GM20431 (cell line): ENCODE data around the gene LSG1.

ENCODE experiments used
- in situ Hi-C: fragments of 300-500 bp; cut with MseI, MboI; formaldehyde crosslinking; loops from one replicate; pipeline ENCODE4 v1.15.0; 2020; ENCODE audit warnings: low sequenced_read_pairs; ENCODE audit not compliant: unreplicated experiment

The LSG1 gene

DNA sequence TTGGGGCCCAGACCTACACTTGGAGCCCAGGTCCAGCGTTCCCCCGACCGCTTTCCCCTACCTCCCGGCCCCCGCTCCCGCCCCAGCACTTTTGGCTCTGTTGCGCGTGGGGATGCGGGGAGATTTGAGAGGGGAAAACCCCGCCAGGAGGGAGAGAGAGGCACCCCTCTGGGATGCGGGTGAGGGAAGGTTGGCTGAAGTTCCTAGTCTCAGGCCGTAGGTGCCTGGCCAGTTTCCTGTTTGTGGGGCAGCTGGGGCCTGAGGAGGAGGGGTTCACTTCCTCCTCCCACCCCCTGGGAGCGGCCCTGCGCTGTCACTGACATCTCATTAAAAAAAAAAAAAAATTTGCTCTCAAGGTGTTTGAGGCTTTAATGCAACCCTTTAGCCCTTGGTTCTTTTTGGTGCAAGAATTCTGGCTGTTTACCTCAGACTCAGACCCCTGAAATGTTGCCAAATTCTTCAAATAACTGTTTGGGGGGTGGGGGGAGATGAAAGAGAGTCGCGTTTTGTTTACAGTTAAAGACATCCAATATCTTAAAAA lies 16.3 kb upstream of the LSG1 start:
- in situ Hi-C loops = loop anchor here (10.0 kb wide), 2 partner anchors 417 to 577 kb away; no protein-coding TSS in a partner anchor

DNA sequence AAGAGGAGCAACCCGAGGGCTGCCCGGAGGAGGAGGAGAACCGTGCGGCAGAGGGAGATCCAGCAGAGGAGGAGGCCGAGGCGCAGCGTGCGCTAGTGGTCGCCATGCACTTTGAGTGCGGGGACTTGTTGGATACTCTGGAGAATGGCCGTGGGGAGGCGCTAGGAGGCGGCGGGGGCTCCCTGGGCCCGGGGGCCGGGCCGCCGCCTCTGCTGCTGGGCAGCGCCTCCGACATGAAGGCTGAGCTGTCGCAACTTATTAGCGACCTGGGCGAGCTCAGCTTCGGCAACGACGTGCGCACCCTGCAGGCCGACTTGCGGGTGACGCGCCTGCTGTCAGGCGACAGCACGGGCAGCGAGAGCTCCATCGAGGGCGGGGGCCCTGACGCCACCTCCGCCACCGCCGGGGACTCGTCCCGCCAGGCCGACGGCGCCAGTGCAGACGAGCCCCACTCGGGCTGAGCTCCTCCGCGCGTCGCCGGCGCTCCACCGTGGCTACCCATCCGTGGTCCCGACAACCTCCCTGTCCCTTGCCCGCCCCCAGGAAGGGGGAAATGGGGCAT lies 15.7 kb upstream of the LSG1 start:
- in situ Hi-C loops = loop anchor here (10.0 kb wide), 2 partner anchors 417 to 577 kb away; no protein-coding TSS in a partner anchor

DNA sequence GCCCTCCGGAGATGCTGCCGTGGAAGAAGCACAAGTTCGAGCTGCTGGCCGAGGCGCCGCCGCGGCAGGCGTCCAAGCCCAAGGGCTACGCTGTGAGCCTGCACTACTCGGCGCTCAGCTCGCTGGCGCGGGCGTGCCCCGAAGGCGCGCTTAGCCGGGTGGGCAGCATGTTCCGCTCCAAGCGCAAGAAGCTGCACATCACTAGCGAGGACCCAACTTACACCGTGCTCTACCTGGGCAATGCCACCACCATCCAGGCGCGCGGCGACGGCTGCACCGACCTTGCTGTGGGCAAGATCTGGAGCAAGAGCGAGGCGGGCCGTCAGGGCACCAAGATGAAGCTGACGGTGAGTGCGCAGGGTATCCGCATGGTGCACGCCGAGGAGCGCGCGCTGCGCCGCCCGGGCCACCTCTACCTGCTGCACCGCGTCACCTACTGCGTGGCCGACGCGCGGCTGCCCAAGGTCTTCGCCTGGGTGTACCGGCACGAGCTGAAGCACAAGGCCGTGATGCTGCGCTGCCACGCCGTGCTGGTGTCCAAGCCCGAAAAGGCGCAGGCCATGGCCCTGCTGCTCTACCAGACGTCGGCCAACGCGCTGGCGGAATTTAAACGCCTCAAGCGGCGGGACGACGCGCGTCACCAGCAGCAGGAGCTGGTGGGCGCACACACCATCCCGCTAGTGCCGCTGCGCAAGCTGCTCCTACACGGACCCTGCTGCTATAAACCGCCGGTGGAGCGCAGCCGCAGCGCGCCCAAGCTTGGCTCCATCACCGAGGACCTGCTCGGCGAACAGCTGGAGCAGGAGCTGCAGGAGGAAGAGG lies 15.0 kb upstream of the LSG1 start:
- in situ Hi-C loops = loop anchor here (10.0 kb wide), 2 partner anchors 418 to 578 kb away; no protein-coding TSS in a partner anchor

DNA sequence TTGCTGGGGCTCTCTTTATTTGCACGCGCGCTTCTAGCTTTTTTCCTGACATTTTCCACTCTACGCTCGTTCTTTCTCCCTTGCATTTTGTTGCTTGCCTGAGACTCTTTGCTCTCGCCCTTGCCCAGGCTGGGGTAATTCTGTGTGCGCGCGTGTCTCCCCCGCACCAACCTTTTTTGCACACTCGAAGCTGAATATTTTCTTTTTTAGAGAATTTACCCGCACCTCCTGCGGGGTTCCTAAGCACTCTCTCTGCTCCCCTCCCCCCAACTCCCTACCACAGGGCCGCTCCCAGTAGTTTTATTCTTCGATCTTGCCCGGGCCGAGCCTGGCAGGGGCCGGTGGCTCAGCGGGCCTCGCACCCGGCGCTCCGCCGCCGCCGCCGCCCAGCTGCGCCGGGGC lies 14.4 kb upstream of the LSG1 start:
- in situ Hi-C loops = loop anchor here (10.0 kb wide), 2 partner anchors 418 to 578 kb away; no protein-coding TSS in a partner anchor

DNA sequence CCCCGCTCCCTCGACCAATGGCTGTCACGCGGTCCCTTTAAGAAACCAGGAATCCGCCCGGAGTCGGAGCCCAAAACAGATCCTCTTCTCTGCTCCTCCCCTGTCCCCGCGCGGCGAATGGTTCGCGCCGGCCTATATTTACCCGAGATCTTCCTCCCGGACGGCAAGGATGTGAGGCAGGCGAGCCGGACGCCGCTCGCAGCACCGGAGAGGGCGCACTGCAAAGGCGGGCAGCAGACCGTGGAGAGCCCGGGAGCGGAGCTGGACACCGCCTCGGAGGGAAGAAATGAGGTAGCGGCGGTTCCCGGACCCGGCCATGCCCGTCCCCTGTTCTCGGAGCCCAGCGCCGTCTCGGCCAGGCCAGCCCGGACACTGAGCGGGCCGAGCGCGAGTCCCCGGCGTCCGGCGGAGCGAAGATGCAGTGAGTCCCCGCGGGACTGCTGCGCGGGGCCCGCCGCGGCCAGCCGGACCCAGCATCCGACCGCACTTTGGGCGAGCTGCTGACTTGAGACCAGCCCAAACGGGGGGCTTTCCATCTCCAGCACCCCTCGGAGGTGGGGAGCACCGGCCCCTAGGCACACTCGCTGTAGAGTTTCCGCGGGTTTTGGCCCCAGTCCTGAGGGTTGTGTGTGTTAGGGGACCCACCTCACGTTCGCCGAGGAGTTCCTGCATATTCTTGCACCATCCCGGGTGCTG lies 13.9 kb upstream of the LSG1 start, which contains the start of gene FAM43A:
Gene FAM43A (plus strand): TSS at position 166 of the 696 bp plus-strand sequence. CDS start 944 bp downstream, outside the sequence.
- in situ Hi-C loops = loop anchor here (10.0 kb wide), 2 partner anchors 419 to 579 kb away; no protein-coding TSS in a partner anchor

DNA sequence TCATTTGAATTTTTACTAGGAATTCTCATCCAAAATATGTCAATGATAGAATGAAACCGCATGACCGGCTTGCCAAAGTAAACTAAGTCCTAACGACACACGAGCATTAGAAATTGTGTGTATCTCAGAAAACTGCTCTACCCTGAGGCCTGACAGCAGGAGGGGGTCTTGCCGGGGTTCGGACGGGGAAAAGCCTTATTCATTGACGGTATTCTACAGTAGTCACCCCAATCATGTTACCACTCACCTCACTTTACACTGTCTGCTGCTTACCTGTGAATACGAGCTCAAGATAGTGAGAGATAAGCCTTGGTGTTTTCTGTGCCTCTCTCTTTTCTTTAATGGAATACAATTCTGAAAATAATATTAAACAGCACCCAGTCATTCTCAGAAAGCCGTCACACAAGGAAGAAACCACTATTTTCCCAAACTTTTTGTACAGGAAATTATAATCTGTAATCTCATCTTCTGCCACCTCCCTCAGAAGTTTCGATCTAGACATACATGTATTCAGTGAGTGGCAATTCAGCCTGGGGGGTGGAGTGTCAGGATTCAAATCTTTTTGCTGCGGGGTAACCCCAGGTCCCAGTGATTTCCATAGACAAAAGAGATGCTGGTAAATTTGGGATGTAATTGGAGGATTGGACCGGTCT lies 13.2 kb upstream of the LSG1 start:
- in situ Hi-C loops = loop anchor here (10.0 kb wide), 2 partner anchors 420 to 580 kb away; no protein-coding TSS in a partner anchor

DNA sequence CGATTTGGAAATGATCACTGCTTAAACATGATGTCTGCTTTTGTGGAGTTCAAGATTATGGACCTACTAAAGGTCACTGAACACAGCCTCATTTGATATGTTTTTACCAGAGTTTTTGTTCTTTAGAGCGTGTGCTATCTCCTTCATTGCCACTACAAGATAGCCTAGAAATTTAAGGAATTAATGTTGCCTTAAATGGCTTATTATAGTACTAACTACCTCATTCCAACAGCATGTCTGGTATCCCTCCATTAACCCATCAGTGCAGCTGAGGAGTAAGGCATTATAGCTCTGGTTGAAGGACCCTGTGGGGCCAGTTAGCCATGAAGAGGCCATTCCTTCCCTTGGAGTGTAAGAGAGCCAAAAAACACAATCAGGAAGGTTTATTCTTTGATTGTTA lies 11.4 kb upstream of the LSG1 start:
- in situ Hi-C loops = loop anchor here (10.0 kb wide), 2 partner anchors 421 to 581 kb away; no protein-coding TSS in a partner anchor

DNA sequence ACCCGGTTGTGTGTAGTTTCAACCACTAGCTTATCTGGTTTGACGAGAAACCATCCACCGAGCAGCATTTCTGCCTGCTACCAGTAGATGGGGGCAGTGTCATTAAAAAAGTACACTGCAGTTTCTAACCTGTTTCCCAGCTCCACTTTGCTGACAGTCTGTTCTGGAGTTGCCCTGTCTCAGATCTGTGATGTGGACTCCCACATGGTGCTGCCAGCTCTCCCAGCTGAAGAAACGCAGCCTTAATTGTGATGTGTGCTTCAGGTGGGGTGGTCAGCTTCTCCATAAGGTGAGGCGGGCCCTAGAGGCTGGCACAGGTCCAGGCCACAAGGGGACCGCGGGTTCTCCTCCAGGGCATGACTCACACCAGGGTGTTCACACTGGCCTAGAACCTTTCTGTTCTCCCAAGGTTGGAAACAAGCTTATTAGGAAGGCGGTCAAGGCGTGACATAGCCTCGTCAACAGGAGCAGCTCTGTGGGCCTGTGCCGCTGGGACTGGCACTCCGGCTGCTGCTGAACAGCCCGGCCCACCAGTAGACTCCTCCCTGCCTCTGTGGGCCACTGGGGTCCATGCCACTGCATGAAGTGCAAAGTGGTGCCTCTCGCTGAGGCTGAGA lies 10.8 kb upstream of the LSG1 start:
- in situ Hi-C loops = loop anchor here (10.0 kb wide), 2 partner anchors 422 to 582 kb away; no protein-coding TSS in a partner anchor

DNA sequence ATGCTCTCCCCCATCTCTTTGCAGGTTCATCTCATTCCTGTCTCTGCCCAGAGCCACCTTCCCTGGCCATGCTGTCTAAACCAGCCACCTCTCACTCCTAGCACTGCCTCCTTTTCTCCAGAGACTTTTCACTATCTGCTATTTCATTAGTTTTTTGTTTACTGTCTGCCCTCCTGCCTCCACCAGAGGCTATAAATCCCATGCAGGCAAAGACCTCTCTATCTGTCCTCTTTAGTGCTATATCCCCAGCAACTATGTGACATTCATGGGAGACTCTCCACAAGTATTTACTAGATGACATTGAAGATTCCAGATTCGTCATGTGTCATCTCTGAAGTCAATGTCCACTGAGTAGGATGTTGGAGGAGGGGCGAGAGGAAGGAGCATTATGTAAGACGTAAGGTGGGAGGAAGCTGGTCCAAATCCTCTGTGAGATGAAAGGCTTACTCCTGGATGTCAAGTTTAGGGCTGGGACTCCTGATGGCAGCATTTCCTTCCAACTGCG lies 10.2 kb upstream of the LSG1 start:
- in situ Hi-C loops = loop anchor here (10.0 kb wide), 2 partner anchors 423 to 583 kb away; no protein-coding TSS in a partner anchor

DNA sequence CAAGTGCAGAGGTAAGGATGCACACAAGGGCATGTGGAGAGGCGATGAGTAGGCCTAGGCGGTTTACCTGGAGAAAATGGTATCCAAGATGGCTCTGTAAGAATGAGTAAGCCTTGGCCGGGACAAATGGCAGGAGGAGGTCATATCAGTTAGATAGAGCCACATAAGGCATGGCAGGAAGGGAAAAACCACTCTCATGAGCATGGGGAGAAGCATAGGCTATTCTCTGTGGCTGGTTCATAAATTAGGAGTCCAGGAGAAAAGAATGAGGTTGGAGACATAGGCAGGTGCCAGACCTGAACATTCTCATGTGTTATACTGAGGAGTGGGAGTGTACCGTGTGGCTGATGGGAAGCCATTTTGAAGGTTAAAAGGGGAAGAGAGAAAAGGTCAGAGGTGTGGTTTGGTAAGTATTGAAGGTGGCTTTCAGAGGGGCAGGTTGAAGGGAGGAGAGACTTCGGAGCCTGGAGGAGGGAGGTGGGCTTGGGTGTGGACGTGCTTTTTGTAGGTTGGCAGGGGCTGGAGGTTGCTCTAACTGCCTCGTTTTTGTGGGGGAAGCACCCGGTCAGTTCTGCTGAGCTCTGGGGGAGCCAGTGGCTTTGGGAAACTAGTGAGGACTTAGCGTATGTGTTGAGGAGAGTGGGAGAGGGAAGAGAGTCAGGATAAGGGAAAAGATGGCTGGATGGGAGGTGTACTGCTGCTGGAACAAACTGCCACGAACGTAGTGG lies 9.1 kb upstream of the LSG1 start:
- in situ Hi-C loops = loop anchor here (10.0 kb wide), 2 partner anchors 424 to 584 kb away; no protein-coding TSS in a partner anchor

DNA sequence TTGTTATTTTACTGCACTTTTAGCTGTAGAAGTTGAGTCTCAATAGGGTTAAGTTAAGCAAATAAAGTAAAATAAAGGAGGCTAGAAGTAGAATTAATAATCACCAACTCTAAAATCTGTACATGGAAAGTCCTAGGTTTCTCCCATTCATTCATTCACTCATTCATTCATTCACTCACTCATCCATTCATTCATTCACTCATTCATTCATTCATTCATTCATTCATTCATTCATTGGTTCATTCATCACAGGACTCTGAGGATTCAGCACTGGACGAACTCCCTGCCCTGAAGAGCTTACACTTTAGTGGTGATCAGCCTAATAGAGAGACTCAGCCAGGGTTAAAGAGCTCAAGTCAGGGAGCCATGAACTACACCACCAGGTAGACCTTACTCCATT lies 4.5 kb upstream of the LSG1 start:
- in situ Hi-C loops = no loop called here

DNA sequence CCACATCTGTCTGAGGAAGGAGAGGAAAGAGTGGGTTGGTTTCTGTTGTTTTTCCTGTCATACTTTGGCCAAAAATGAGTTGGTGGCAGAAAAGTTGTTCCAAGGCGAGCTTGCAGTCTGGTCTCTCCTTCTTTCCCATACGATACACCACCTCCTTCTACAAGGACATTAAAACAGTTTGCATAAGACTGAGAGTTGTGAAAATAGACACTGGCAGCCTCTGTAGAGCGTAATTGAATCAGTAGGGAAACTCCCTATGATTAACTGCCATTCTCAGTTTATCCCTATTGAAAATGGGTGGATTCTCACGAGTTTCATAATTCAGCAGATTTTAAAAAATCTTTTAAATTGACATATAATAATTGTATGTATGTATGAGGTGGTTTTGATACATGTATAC lies 3.7 kb upstream of the LSG1 start:
- in situ Hi-C loops = no loop called here

DNA sequence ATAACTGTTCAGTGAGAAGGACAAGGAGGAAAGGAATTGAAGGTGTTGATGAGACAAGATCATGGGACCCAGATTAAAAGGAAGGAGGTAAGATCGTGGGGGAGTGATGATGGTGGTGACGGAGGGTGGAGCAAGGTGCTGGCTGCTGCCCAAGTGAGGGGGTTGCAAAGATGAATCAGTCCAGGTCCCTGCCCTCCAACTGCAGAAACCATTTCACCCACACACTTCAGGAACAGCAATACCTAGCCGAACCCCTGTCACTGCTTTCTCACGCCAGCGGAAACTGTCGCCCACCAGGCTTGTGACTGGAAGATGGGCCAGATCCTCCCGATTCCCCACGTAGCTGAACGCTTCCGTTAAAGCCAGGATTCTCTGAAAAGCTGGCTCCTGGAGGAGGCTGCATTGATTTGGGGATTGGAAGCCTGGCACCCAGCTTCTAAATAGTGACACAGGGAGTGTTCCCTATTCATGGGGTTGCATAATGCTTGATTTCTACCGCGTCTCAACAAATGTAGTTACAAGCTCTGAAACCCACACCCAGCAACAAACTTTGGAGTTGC lies 3.2 kb upstream of the LSG1 start:
- in situ Hi-C loops = no loop called here

DNA sequence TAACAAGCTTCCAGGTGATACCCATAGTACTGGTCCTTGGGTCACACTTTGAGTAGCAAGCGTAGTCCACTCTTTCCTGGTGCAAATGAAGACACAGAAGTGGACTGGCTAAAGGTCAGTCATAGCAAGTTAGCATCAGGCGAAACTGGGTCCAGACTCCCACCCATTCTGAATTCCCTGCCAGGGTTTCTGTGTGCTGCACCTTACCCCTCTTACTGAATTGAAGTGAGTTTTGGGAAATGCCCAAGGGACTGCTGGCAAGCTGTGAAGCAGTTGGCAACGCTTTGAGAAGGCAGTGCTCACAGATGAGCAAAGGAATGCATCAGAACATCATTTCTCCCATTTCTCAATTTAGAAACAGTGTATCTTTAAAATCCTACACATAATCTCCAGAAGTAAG lies 1.8 kb upstream of the LSG1 start:
- in situ Hi-C loops = loop anchor here (25.0 kb wide), 1 partner anchor 864 kb away; the partner anchor contains the start of gene PPP1R2

DNA sequence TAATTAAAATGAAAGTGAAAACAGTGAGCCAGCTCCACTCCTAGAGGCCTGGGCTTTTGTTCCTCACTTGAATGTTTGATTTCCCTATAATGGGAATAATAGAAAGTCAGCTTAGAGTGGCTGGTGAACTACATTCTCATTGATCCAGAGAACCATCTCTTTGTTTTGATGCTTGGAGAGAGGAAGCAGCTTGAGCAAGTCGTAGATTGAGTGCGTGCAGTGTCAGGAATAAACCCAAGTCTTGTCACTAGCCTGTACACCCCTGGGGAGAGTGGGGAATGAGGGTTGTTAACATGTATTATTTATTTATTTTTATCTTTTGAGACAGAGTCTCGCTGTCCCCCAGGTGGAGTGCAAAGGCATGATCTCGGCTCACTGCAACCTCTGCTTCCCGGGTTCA lies 885 bp upstream of the LSG1 start:
- in situ Hi-C loops = loop anchor here (25.0 kb wide), 1 partner anchor 864 kb away; the partner anchor contains the start of gene PPP1R2

DNA sequence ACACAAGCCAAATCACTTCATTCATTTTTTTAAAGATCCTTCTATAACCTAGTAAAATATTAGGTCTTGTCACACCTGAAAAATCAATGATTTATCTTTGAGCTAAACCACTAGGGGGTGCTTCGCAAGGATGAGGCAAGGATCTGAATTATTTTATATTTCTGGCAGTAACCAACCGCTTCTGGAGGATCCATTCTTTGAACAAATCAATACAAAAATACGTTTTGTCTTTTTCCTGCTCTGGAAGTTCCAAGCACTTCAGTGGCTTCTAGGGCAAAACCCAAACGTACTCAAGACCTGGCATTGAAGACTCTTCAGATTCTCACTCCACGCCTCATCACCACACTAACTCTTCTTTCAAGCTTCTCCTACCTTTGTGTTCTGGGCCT lies 486 bp downstream of the LSG1 start:
- in situ Hi-C loops = loop anchor here (25.0 kb wide), 1 partner anchor 866 kb away; the partner anchor contains the start of gene PPP1R2

DNA sequence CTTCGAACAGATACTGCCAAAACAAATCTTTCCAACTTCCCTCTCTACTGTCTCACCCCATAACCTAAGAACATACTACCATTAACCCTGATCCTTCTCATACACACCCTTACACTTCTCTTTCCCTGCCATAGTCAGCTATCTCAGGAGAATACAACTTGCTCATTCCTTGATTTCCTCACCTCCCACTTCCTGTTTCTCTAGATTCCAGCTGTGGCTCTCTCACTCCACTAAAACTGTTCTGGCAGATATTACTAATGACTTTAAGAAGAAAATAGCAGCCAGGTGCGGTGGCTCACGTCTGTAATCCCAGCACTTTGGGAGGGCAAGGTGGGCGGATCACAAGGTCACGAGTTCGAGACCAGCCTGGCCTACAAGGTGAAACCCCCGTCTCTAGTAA lies 4.6 kb downstream of the LSG1 start:
- in situ Hi-C loops = loop anchor here (25.0 kb wide), 1 partner anchor 870 kb away; the partner anchor contains the start of gene PPP1R2

DNA sequence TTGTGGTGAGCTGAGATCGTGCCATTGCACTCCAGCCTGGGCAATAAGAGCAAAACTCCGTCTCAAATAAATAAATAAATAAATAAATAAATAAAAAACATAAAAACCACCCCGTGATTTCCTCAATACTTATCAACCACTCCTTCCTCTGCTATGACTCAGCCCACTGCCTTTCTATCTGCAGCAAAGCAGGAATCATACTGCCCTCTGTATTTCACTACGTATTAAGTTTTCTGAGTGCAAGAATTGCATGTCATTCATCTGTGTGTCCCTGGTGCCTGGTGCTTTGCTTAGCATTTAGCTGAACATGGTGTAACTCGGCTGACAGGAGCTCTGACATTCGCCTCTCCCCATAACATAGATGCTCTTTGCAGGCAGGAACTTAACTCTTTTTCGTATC lies 7.1 kb downstream of the LSG1 start:
- in situ Hi-C loops = loop anchor here (25.0 kb wide), 1 partner anchor 872 kb away; the partner anchor contains the start of gene PPP1R2
